HEK293 (cell line): Measurements from ENCODE around the gene HSBP1.

Source experiments
- CTCF ChIA-PET: fragments of 350-600 bp; formaldehyde crosslinking; extraction: SDS; loops from one replicate; lab custom pipeline; 2021; ENCODE audit warnings: antibody characterized with exemption; lab: Yijun Ruan, JAX
- POLR2A ChIA-PET: fragments of 300-600 bp; formaldehyde crosslinking; extraction: SDS; loops from one replicate; lab custom pipeline; 2020; ENCODE audit warnings: antibody characterized with exemption, inconsistent platforms; lab: Yijun Ruan, JAX
- H3K27ac ChIP-seq: fragments of 200-500 bp; sonication (Bioruptor generic); 2 replicates; pipeline ENCODE4 v1.5.1; 2014; ENCODE audit warnings: low read depth, low read length, control low read depth, inconsistent platforms; ENCODE audit errors: extremely low read depth
- H3K36me3 ChIP-seq, 2 experiments: fragments of 200-500 bp in 1 of 2; sonication (Bioruptor generic) in 1 of 2; 1 replicate in 1 of 2; 2 replicates in 1 of 2; pipeline ENCODE4 v1.5.1; 2014 to 2017; ENCODE audit warnings: inconsistent platforms in 2 of 2, low read length in 2 of 2; ENCODE audit not compliant: control insufficient read depth in 2 of 2, insufficient read depth in 1 of 2
- H3K4me1 ChIP-seq: fragments of 200-500 bp; sonication (Bioruptor generic); 2 replicates; pipeline ENCODE4 v1.5.1; 2014; ENCODE audit warnings: mild to moderate bottlenecking, low read length, inconsistent platforms; ENCODE audit not compliant: control insufficient read depth, insufficient read depth
- H3K4me3 ChIP-seq: 2 replicates; pipeline ENCODE4 v1.5.1; 2011; ENCODE audit warnings: low read depth, mild to moderate bottlenecking, control low read depth, low read length, moderate library complexity
- H3K9me3 ChIP-seq: fragments of 200-500 bp; sonication (Bioruptor generic); 2 replicates; pipeline ENCODE4 v1.5.1; 2014; ENCODE audit warnings: low read depth, low read length, inconsistent platforms; ENCODE audit not compliant: control insufficient read depth, insufficient read depth
- BCL11A ChIP-seq: fragments of 450-650 bp; formaldehyde crosslinking; IDR thresholded peaks from 2 replicates; pipeline ENCODE4 v1.5.1; 2016; ENCODE audit warnings: low read depth, missing biosample characterization, missing genetic modification characterization
- KLF1 ChIP-seq: fragments of 450-650 bp; formaldehyde crosslinking; IDR thresholded peaks from 2 replicates; pipeline ENCODE4 v1.5.1; 2016; ENCODE audit warnings: missing biosample characterization, missing genetic modification characterization
- KLF7 ChIP-seq: fragments of 450-650 bp; formaldehyde crosslinking; IDR thresholded peaks from 2 replicates; pipeline ENCODE4 v1.5.1; 2016; ENCODE audit warnings: missing biosample characterization, missing genetic modification characterization, borderline replicate concordance
- MEIS1 ChIP-seq: sonication (generic); formaldehyde crosslinking; IDR thresholded peaks from 2 replicates; pipeline ENCODE4 v1.8.1; 2022; ENCODE audit warnings: missing genetic modification reagents, mild to moderate bottlenecking, borderline replicate concordance
- REPIN1 ChIP-seq: fragments of 450-650 bp; formaldehyde crosslinking; IDR thresholded peaks from 2 replicates; pipeline ENCODE4 v1.5.1; 2017; ENCODE audit warnings: missing biosample characterization, missing genetic modification characterization, low read depth
- REST ChIP-seq: fragments of 450-650 bp; formaldehyde crosslinking; IDR thresholded peaks from 2 replicates; pipeline ENCODE4 v1.5.1; 2016; ENCODE audit warnings: missing biosample characterization, missing genetic modification characterization
- SP7 ChIP-seq: fragments of 450-650 bp; formaldehyde crosslinking; IDR thresholded peaks from 2 replicates; pipeline ENCODE4 v1.5.1; 2016; ENCODE audit warnings: missing biosample characterization, missing genetic modification characterization
- ZBTB20 ChIP-seq: fragments of 450-650 bp; formaldehyde crosslinking; IDR thresholded peaks from 2 replicates; pipeline ENCODE4 v1.5.1; 2016; ENCODE audit warnings: missing biosample characterization, missing genetic modification characterization
- ZBTB26 ChIP-seq: fragments of 450-650 bp; formaldehyde crosslinking; optimal IDR thresholded peaks from 2 replicates; pipeline ENCODE3; 2016; ENCODE audit warnings: missing biosample characterization, mild to moderate bottlenecking, missing genetic modification characterization
- ZNF133 ChIP-seq: fragments of 450-650 bp; formaldehyde crosslinking; IDR thresholded peaks from 2 replicates; pipeline ENCODE4 v1.5.1; 2016; ENCODE audit warnings: missing biosample characterization, missing genetic modification characterization
- ZNF16 ChIP-seq: fragments of 450-650 bp; formaldehyde crosslinking; IDR thresholded peaks from 2 replicates; pipeline ENCODE4 v1.5.1; 2016; ENCODE audit warnings: low read depth, missing biosample characterization, missing genetic modification characterization
- ZNF24 ChIP-seq: fragments of 450-650 bp; formaldehyde crosslinking; IDR thresholded peaks from 2 replicates; pipeline ENCODE4 v1.5.1; 2016; ENCODE audit warnings: missing biosample characterization, missing genetic modification characterization
- ZNF324 ChIP-seq: fragments of 450-650 bp; formaldehyde crosslinking; IDR thresholded peaks from 2 replicates; pipeline ENCODE4 v1.5.1; 2016; ENCODE audit warnings: missing biosample characterization, missing genetic modification characterization
- ZNF354C ChIP-seq: fragments of 450-650 bp; formaldehyde crosslinking; IDR thresholded peaks from 2 replicates; pipeline ENCODE4 v1.5.1; 2016; ENCODE audit warnings: missing biosample characterization, missing genetic modification characterization, low read depth, borderline replicate concordance
- ZNF488 ChIP-seq: fragments of 450-650 bp; formaldehyde crosslinking; IDR thresholded peaks from 2 replicates; pipeline ENCODE4 v1.5.1; 2016; ENCODE audit warnings: missing biosample characterization, missing genetic modification characterization
- ZNF548 ChIP-seq: fragments of 450-650 bp; formaldehyde crosslinking; IDR thresholded peaks from 2 replicates; pipeline ENCODE4 v1.5.1; 2016; ENCODE audit warnings: missing biosample characterization, missing genetic modification characterization
- ZNF658 ChIP-seq: fragments of 450-650 bp; formaldehyde crosslinking; IDR thresholded peaks from 2 replicates; pipeline ENCODE4; 2016; ENCODE audit warnings: missing biosample characterization, missing genetic modification characterization
- ZNF692 ChIP-seq: fragments of 450-650 bp; formaldehyde crosslinking; IDR thresholded peaks from 2 replicates; pipeline ENCODE4 v1.5.1; 2016; ENCODE audit warnings: missing biosample characterization, missing genetic modification characterization

Gene HSBP1

GRCh38 chr16:83849421-83849820 is 41.6 kb downstream of the HSBP1 start:
- CTCF ChIA-PET, result no interaction called here
- TF ChIP-seq ZNF548 (tag by site-specific recombination), result no peak
- TF ChIP-seq KLF1 (tag by site-specific recombination), result no peak
- no peak for TF ChIP-seq ZNF354C (tag by site-specific recombination)
- TF ChIP-seq, all 188 proteins: peak for 0
- Histone ChIP-seq H3K4me3 (no peak overlapping the region), H3K9me3 (no peaks in the 10 kb centered on the region), H3K27ac (no peak overlapping the region), H3K4me1 (no peaks in the 10 kb centered on the region), H3K36me3 (no peaks in the 10 kb centered on the region)
- POLR2A ChIA-PET, result no interaction called here

GRCh38 chr16:83850947-83851346 is 43.2 kb downstream of the HSBP1 start:
- Histone ChIP-seq H3K27ac (no peak overlapping the region), H3K4me3 (no peak overlapping the region), H3K9me3 (no peaks in the 10 kb centered on the region), H3K4me1 (no peaks in the 10 kb centered on the region), H3K36me3 (no peaks in the 10 kb centered on the region)
- TF ChIP-seq REPIN1 (tag by site-specific recombination) (no peak), ZNF692 (tag by site-specific recombination) (no peak), KLF7 (tag by site-specific recombination) (no peak), ZNF16 (no peak), ZNF324 (no peak), ZNF24 (no peak), ZNF658 (tag by site-specific recombination) (no peak), ZNF133 (tag by site-specific recombination) (no peak), ZBTB26 (tag by site-specific recombination) (no peak), SP7 (tag by site-specific recombination) (no peak), REST (tag by site-specific recombination) (no peak), BCL11A (tag by site-specific recombination) (no peak), ZBTB20 (tag by site-specific recombination) (no peak), ZNF488 (tag by site-specific recombination) (no peak), MEIS1 (no peak)
- POLR2A ChIA-PET, result no interaction called here
- CTCF ChIA-PET, result interaction anchor here (0.8 kb wide), 1 partner anchor 24 kb away, joined by 5 read pairs; no protein-coding TSS in a partner anchor
